KOPT-K1 (cell line): ENCODE measurements around the gene COL4A1.

Experiments used
- H3K27ac ChIP-seq: fragments of 200-600 bp; sonication (generic); 2 replicates; pipeline ENCODE4 v1.5.1; 2016; ENCODE audit warnings: antibody characterized with exemption, mild to moderate bottlenecking, low read depth, low read length; ENCODE audit not compliant: poor library complexity, severe bottlenecking
- H3K36me3 ChIP-seq: fragments of 200-600 bp; sonication (generic); 2 replicates; pipeline ENCODE4 v1.5.1; 2017; ENCODE audit warnings: antibody characterized with exemption, mild to moderate bottlenecking, low read length, moderate library complexity; ENCODE audit not compliant: insufficient read depth
- H3K9me3 ChIP-seq: fragments of 200-600 bp; sonication (generic); 2 replicates; pipeline ENCODE4 v1.5.1; 2017; ENCODE audit warnings: antibody characterized with exemption, low read length, mild to moderate bottlenecking; ENCODE audit not compliant: insufficient read depth, poor library complexity, severe bottlenecking

Gene COL4A1

GRCh38 chr13:110164706-110165105 is 142.3 kb downstream of the COL4A1 start:
- Histone ChIP-seq H3K9me3 (no peaks in the 10 kb centered on the region), H3K36me3 (no peaks in the 10 kb centered on the region), H3K27ac (no peak overlapping the region)

- Histone ChIP-seq H3K36me3 (no peaks in the 10 kb centered on the region), H3K27ac (no peak overlapping the region), H3K9me3 (no peaks in the 10 kb centered on the region)
Measured at GRCh38 chr13:110162866-110163658, 143.9 kb downstream of the COL4A1 start.

GRCh38 chr13:110162053-110162452 is 144.9 kb downstream of the COL4A1 start:
- Histone ChIP-seq H3K9me3 (no peaks in the 10 kb centered on the region), H3K36me3 (no peaks in the 10 kb centered on the region), H3K27ac (no peak overlapping the region)

GRCh38 chr13:110161112-110161882 is 145.7 kb downstream of the COL4A1 start:
- H3K27ac ChIP-seq: no peak overlapping the region
- no peaks in the 10 kb centered on the region for H3K36me3 ChIP-seq
- no peaks in the 10 kb centered on the region for H3K9me3 ChIP-seq

- no peaks in the 10 kb centered on the region for H3K36me3 ChIP-seq
- no peaks in the 10 kb centered on the region for H3K9me3 ChIP-seq
- H3K27ac ChIP-seq: no peak overlapping the region
Measured at GRCh38 chr13:110158226-110158625, 148.7 kb downstream of the COL4A1 start.

GRCh38 chr13:110157718-110158117 is 149.2 kb downstream of the COL4A1 start:
- Histone ChIP-seq H3K36me3 (no peaks in the 10 kb centered on the region), H3K9me3 (no peaks in the 10 kb centered on the region), H3K27ac (no peak overlapping the region)

- H3K36me3 ChIP-seq: no peaks in the 10 kb centered on the region
Measured at GRCh38 chr13:110156301-110157049, 150.5 kb downstream of the COL4A1 start.

GRCh38 chr13:110155072-110155471 is 151.9 kb downstream of the COL4A1 start:
- Histone ChIP-seq H3K36me3 (no peaks in the 10 kb centered on the region), H3K27ac (no peak overlapping the region), H3K9me3 (no peaks in the 10 kb centered on the region)

More at GRCh38 chr13:110156301-110157049, 150.5 kb downstream of the COL4A1 start:
- no peak overlapping the region for H3K27ac ChIP-seq
- no peaks in the 10 kb centered on the region for H3K9me3 ChIP-seq

GRCh38 chr13:110154410-110154933 is 152.5 kb downstream of the COL4A1 start:
- no peak overlapping the region for H3K27ac ChIP-seq
- H3K36me3 ChIP-seq: no peaks in the 10 kb centered on the region
- H3K9me3 ChIP-seq: no peaks in the 10 kb centered on the region

GRCh38 chr13:110152351-110152750 is 154.6 kb downstream of the COL4A1 start:
- Histone ChIP-seq H3K9me3 (no peaks in the 10 kb centered on the region), H3K36me3 (no peaks in the 10 kb centered on the region), H3K27ac (no peak overlapping the region)

GRCh38 chr13:110151462-110151861 is 155.5 kb downstream of the COL4A1 start:
- Histone ChIP-seq H3K27ac (no peak overlapping the region), H3K36me3 (no peaks in the 10 kb centered on the region), H3K9me3 (no peaks in the 10 kb centered on the region)

- H3K36me3 ChIP-seq: no peaks in the 10 kb centered on the region
- H3K9me3 ChIP-seq: no peaks in the 10 kb centered on the region
- no peak overlapping the region for H3K27ac ChIP-seq
Measured at GRCh38 chr13:110150384-110151101, 156.4 kb downstream of the COL4A1 start.

- Histone ChIP-seq H3K36me3 (no peaks in the 10 kb centered on the region), H3K27ac (no peak overlapping the region), H3K9me3 (no peaks in the 10 kb centered on the region)
Measured at GRCh38 chr13:110149036-110149435, 157.9 kb downstream of the COL4A1 start.

- no peak overlapping the region for H3K27ac ChIP-seq
- no peaks in the 10 kb centered on the region for H3K36me3 ChIP-seq
- H3K9me3 ChIP-seq: no peaks in the 10 kb centered on the region
Measured at GRCh38 chr13:110140099-110140498, 166.9 kb downstream of the COL4A1 start.
